Fibroblast of the aortic adventitia (primary cell): ENCODE measurements around the gene PHLDA1. TPM values are rescaled to one million over a fixed set of nuclear protein-coding genes. Genes with fewer than 3 reads are reported as not detected.
"Not testable (repeated sequence)": the region's sequence is repeated elsewhere in the genome, so short reads cannot be mapped to it uniquely, and the experiment has no call there.

Experiments used
- DNase-seq: peaks from one replicate; pipeline ENCODE4 v3.0.0-alpha.2; 2010; ENCODE audit warnings: low read depth
- H3K4me3 ChIP-seq: 2 replicates; pipeline ENCODE4 v1.5.1; 2011; ENCODE audit warnings: low read depth, mild to moderate bottlenecking, control low read depth, low read length, moderate library complexity
- total RNA-seq: library from RNA; depleted of rRNA; stranded (reverse); fragments of >200 nt; gene quantifications from 2 replicates; pipeline ENCODE4 v1.2.3, GENCODE V29; 2012; ENCODE audit warnings: low replicate concordance
- TF ChIP-seq, protein P1 (sequence below): IDR thresholded peaks from 2 replicates; pipeline ENCODE4 v1.5.1; 2011; ENCODE audit warnings: mild to moderate bottlenecking, low read length, control low read depth, inconsistent platforms; ENCODE audit not compliant: insufficient read depth

PHLDA1 gene
- total RNA-seq, 1 donor: 202 TPM

DNA sequence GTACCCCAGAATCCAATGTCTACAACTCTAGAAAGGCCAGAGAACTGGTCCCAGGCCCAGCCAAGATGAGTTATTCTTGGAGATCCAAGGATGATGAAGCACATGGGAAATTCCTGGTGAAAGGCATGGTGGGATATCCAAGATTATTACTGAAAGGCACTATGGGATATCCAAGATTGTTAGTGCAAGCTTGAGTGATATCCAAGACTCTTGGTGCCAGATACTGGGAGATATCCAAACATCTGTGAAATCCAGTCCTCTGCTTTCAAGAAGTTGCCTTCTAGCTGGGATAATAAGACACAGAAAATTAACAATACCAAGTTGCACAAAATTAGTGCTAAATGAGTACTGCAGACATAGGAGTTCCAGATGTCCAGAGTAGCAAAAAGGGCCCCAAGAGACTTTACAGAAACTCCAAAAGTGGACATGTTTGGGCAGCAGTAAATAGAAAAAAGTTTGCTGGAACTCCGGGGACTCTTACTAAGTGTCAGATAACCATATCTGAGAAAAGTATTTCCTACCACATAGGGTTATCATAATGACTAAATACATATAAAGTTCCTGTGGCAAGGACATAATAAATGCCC lies 34.6 kb downstream of the PHLDA1 start:
- TF ChIP-seq, protein P1, sequence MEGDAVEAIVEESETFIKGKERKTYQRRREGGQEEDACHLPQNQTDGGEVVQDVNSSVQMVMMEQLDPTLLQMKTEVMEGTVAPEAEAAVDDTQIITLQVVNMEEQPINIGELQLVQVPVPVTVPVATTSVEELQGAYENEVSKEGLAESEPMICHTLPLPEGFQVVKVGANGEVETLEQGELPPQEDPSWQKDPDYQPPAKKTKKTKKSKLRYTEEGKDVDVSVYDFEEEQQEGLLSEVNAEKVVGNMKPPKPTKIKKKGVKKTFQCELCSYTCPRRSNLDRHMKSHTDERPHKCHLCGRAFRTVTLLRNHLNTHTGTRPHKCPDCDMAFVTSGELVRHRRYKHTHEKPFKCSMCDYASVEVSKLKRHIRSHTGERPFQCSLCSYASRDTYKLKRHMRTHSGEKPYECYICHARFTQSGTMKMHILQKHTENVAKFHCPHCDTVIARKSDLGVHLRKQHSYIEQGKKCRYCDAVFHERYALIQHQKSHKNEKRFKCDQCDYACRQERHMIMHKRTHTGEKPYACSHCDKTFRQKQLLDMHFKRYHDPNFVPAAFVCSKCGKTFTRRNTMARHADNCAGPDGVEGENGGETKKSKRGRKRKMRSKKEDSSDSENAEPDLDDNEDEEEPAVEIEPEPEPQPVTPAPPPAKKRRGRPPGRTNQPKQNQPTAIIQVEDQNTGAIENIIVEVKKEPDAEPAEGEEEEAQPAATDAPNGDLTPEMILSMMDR: no peak
- DNase-seq: peak; percentile 88
- H3K4me3 ChIP-seq: no peak overlapping the region

DNA sequence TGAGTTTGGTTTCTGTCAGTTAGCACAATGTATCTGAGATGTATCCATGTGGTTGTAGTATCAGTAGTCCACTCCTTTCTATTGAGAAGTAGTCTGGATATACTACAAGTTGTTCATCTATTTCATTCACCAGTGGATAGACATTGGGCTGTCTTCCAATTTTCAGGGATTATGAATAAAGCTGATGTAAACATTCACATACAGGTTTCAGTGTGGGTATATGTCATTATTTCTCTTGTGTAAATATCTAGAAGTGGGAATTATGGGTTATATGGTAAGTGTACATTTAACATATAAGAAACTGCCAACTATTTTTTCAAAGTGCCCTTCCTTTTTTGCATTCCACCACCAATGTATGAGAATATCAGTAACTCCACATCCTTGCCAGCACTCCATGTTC lies 35.9 kb downstream of the PHLDA1 start:
- TF ChIP-seq, protein P1: no peak
- no peak for DNase-seq

DNA sequence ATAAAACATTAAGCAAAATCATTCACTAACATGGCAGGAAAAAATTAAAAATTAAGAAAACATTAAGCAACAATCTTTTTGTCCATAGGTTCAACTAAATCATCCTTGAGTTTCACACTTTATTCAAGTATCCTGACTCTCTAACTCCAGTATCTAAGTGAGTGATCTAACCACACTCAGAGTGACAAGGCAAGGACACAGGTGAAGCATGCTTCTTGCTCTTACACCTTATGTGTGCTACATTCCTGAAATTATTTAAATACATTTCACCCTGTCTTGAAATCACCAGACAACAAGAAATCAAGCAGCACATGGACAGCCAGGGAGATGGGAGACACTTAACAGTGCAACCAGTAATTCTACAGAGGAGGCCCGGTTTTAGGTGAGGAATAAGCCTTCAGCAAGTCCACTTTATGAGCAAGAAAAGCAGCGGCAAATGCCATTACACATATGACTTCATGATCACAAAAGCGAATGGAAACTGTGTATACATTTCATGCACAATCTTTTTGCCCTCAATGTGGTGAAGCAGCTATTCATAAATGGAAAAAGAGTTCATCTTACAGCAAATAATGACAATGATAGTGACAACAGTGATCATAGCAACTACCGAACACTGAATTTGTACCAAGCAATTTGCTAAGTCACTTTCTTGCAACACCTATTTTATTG lies 37.4 kb downstream of the PHLDA1 start:
- TF ChIP-seq, protein P1: no peak
- no peak for DNase-seq
- no peak overlapping the region for H3K4me3 ChIP-seq

More for the DNA sequence above, 35.9 kb downstream of the PHLDA1 start:
- no peak overlapping the region for H3K4me3 ChIP-seq

DNA sequence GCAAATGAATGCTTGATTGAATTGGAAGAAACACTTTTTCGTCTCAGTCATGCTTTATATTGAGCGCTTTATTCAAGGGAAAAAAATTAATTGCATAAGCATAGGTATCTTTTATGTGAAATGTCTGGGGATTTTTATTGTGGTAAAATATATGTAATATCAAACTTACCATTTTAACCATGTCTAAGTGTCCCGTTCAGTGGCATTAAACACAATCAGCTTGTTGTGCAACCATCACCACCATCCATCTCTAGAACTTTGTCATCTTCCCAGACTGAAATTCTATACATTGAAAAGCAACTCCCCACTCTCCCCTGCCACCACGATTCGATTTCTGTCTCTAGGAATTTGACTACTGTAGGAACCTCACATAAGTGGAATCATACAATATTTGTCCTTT lies 39.8 kb downstream of the PHLDA1 start:
- DNase-seq: no peak
- TF ChIP-seq, protein P1: no peak
- H3K4me3 ChIP-seq: no peak overlapping the region

DNA sequence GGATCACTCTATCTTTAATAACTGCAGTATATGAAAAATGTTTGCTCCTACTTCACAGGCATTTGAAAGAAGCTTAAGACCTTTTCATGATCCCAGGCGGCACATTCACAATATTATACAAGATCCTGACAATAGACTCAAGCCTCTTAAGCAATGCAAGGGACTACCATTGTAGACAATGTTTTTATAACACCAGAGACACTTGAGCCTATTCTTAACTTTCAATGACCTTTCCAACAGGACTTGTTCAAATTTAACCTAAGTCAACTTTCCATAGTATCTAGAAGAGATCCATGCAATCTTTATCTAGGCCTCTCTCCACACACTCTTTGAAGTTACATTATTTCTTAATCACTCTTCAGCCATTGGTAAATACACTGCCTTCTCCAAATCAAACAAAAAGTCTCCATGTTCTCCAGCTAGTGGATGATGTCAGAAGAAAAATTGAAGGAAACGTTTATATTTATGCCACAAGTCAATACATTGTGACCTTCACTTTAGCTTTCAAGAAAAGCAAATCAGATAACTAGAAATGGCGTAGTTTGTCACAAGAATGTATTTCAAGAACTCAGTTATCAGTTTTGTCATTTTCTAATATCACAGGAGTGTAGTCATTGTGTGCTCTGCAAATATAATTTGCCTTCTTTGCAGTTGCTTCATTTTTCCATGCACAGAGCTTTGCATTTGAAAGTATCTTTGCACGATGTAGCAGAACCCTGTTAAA lies 41.2 kb downstream of the PHLDA1 start:
- no peak for DNase-seq
- TF ChIP-seq, protein P1: no peak

DNA sequence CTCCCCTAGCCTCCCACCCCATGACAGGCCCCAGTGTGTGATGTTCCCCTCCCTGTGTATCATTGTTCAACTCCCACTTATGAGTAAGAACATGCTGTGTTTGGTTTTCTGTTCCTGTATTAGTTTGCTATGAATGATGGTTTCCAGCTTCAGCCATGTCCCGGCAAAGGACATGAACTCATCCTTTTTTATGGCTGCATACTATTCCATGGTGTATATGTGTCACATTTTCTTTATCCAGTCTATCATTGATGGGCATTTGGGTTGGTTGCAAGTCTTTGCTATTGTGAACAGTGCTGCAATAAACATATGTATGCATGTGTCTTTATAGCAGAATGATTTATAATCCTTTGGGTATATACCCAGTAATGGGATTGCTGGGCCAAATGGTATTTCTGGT lies 43.9 kb downstream of the PHLDA1 start:
- not testable (repeated sequence) for DNase-seq, H3K4me3 ChIP-seq

More for the DNA sequence above, 41.2 kb downstream of the PHLDA1 start:
- no peak overlapping the region for H3K4me3 ChIP-seq
